ENCODE results near the gene MOB4.
A peak's percentile ranks its signal among the peaks of the same experiment; 100 is the strongest.
"Not testable (repeated sequence)": the region's sequence is repeated elsewhere in the genome, so short reads cannot be mapped to it uniquely, and the experiment has no call there.

The MOB4 gene

GRCh38 chr2:197515739-197516392 is at the start of gene MOB4:
MOB4 (plus strand) TSS chr2:197516066; CDS start chr2:197516087, 21 bp downstream.
- DNase-seq, result peak; percentile 95

GRCh38 chr2:197472166-197472565 is 43.7 kb upstream of the MOB4 start:
- DNase-seq, result no peak

GRCh38 chr2:197477797-197478196 is 38.1 kb upstream of the MOB4 start:
- DNase-seq, result no peak

GRCh38 chr2:197480165-197481036 is 35.5 kb upstream of the MOB4 start:
- no peak for DNase-seq

DNA sequence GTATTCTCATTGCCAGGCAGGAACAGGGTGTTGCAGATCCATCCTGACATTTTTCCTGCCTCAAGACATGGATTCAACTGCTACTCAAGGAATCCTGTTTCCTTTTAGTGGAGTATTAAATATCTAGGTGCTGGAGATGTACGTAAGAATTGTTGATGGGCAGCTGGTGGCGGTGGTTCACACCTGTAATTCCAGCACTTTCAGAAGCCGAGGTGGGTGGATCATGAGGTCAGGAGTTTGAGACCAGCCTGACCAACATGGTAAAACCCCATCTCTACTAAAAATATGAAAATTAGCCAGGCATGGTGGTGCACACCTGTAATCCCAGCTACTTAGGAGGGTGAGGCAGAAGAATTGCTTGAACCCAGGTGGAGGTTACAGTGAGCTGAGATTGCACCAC is 31.6 kb upstream of the MOB4 start:
- not testable (repeated sequence) for DNase-seq

- no peak for DNase-seq
Measured at GRCh38 chr2:197486175-197486574, 29.7 kb upstream of the MOB4 start.

GRCh38 chr2:197487385-197487784 is 28.5 kb upstream of the MOB4 start:
- DNase-seq, result no peak

DNA sequence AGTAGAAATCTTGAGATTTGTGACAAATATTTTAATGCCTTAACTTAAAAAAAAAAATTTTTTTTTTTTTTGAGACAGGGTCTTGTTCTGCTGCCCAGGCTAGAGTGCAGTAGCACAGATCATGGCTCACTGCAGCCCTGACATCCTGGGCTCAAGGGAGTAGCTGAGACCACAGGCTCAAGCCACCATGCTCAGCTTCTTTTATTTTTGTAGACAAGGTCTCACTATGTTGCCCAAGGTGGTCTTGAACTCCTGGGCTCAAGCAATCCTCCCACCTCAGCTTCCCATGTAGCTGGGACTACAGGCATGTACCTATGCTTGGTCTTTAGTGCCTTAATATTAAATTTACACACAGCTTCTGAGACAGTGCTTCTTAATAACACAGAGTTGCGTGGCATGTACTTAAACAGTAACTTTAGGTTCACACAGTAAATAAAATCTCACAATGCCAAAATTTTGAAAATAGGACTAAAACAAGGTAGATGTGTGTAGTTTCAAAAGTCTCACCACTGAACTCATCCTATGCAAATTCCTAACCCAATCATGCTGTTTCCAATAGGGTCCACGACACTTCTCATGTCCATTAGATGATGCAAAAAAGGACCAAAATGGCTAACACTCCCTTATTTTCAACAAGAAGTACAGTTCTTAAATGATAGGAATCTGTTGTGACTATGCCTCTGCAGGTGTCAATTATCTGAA is 20.3 kb upstream of the MOB4 start:
- DNase-seq, result no peak

GRCh38 chr2:197496695-197497094 is 19.2 kb upstream of the MOB4 start:
- DNase-seq, result no peak

DNA sequence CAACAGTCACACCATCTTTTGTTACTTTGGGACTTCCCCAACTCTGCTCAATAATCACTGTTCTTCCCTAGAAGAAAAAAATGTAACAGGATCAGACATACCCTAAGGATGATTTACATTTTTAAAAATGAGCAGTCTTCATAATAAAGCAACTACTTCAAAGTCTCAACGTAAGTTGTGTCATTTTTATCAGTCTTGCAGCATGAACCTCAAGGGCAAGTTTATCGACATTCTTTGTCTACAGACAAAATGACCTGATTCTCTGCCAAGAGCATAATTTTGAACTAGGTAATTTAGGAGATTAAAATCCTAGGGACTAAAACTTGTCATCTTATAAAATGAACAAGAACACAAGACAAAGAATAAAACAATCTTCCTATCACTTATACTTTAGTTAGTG is 18.5 kb upstream of the MOB4 start:
- no peak for DNase-seq

DNA sequence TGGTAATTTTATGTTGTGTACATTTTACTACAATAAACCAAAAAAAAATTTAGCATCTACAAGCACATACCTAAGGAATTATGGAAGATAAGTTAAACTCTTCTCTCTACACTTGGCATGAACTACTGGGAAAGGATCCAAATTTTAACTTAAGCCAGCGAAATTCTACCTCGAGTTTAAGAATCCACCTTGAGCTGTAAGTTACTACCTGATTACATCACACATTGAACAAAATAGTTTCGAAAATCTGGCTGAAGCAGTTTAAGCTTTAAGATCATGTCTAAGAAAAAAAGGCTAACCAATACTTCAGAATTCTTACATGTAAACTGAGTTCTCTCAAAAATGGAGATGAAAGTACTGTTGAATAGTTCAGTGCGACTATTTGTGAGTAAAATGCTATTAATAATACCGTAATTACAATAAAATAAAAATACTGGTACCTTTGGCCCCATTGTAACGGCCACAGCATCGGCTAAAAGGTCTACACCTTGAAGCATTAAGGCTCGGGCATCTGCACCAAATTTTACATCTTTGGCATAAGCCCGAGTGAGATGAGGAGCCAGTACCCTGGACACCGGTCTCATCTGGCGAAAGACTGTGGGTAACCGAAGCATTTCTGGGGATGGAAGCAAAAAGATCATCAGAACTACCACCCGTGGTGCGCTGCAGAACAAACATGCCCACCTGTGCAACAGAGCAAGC is 17.5 kb upstream of the MOB4 start:
- peak; percentile 20 for DNase-seq

DNA sequence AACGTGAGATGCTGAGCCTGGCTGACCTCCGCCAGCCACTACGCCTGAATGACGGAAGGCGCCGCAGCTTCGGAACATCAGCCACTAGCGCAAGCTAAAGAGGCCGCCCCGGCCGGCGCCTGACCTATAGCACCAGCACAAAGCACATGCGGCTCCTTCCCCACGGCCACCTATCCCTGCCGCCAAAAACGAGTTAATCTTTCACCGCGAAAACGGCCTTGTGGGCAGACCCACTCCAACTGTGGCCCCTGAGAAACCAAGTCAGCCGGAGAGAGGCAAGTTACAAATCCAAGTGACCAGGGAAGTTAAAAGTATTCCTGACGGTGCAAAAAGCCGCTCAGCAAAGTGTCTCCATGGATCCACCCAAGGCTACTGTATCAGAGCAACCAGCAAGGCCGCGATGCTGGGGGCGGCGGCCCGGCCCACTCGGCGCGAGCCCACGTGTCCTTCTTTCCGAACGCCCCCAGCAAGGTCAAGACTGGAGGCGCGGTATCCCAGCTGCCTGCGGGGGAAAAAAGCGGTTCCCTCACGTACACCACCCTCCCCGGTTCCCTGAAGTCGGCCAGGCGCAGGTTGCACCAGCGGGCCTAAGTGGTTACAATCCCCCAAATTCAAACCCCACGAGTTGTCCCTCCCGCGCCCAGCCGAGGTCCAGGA is 16.8 kb upstream of the MOB4 start:
- peak; percentile 30 for DNase-seq

- DNase-seq, result peak; percentile 100
Measured at GRCh38 chr2:197499594-197500502, 16.0 kb upstream of the MOB4 start, which contains the start of the genes HSPD1 and HSPE1. HSPD1 (minus strand) TSS chr2:197499840; CDS start chr2:197498848, 992 bp downstream. HSPE1 (plus strand) TSS chr2:197500379; CDS start chr2:197500437, 58 bp downstream.

DNA sequence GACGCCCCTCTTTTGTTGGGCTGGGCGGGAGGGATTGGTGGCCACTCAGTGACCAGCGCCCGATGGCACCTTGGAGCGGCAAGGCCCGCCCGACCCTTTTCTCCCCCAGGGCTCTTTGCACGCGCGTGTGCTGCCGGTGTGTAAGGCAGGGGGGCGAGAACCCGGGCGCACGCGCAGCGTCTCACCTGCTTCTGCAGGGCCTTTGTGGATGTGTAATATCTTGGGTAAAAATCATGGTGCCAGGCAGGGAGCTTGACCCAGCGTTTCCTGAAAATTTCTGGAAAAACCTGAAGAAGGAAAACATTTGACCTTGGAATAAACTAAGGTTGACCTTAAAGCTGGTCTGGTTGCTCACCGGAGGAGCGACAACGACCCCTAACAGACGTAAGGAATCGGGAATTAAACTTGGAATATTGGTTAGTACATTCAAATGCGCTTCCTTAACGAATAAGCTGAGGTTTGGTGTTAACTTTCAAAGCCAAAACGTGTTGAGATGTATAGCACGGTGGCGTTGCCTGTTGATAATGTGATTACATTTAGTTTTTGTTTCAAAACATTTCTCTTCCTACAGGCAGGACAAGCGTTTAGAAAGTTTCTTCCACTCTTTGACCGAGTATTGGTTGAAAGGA is 15.2 kb upstream of the MOB4 start:
- no peak for DNase-seq

DNA sequence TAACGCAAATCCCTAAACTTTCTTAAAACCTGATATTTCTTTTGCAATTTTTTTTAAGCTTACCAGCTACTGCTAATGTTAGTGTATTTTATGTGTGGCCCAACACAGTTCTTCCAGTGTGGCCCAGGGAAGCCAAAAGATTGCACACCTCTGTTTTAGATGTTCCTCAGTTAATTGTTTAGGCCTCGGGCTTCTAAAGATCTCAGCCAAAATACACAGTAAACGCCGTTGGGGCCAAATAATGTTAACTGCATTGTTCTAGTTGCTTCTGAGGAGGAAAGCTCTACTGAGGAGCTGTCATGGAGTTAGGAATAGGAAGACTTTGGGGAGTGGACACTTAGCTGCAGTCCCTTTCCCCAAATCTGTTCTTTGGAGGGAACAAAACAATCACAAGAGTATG is 13.7 kb upstream of the MOB4 start:
- DNase-seq, result no peak

- DNase-seq, result no peak
Measured at GRCh38 chr2:197502685-197503084, 13.2 kb upstream of the MOB4 start.

DNA sequence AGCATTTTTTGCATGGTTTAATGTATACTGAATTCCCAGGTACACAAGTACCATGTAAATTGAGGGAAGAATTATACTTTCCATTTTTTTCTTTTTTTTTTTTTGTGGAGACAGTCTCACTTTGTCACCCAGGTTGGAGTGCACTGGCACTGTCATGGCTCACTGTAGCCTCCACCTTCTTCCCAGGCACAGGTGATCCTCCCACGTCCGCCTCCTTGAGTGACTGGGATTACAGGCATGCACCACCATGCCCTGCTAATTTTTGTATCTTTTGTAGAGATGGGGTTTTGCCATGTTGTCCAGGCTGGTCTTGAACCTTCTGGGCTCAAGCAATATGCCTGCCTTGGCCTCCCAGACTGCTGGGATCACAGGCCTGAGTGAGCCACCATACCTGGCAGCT is 11.9 kb upstream of the MOB4 start:
- DNase-seq, result no peak

- DNase-seq, result no peak
Measured at GRCh38 chr2:197504512-197504911, 11.4 kb upstream of the MOB4 start.

GRCh38 chr2:197506658-197507057 is 9.2 kb upstream of the MOB4 start:
- no peak for DNase-seq

- DNase-seq, result no peak
Measured at GRCh38 chr2:197513915-197514314, 2.0 kb upstream of the MOB4 start.

- no peak for DNase-seq
Measured at GRCh38 chr2:197514754-197515153, 1.1 kb upstream of the MOB4 start.
